C4-2B (cell line): Measurements from ENCODE around the gene SHISA4.

Source experiments
- H3K27ac ChIP-seq: fragments of 450-650 bp; 2 replicates; pipeline ENCODE4 v1.5.1; 2017
- ZFX ChIP-seq: fragments of 450-650 bp; IDR thresholded peaks from 2 replicates; pipeline ENCODE4 v1.6.1; 2017
- TF ChIP-seq, protein P1 (sequence below): fragments of 450-650 bp; conservative IDR thresholded peaks from 2 replicates; pipeline ENCODE4 v1.5.1; 2017; ENCODE audit warnings: mild to moderate bottlenecking

The SHISA4 gene

GRCh38 chr1:201904579-201904978 is 15.9 kb downstream of the SHISA4 start:
- TF ChIP-seq, protein P1, sequence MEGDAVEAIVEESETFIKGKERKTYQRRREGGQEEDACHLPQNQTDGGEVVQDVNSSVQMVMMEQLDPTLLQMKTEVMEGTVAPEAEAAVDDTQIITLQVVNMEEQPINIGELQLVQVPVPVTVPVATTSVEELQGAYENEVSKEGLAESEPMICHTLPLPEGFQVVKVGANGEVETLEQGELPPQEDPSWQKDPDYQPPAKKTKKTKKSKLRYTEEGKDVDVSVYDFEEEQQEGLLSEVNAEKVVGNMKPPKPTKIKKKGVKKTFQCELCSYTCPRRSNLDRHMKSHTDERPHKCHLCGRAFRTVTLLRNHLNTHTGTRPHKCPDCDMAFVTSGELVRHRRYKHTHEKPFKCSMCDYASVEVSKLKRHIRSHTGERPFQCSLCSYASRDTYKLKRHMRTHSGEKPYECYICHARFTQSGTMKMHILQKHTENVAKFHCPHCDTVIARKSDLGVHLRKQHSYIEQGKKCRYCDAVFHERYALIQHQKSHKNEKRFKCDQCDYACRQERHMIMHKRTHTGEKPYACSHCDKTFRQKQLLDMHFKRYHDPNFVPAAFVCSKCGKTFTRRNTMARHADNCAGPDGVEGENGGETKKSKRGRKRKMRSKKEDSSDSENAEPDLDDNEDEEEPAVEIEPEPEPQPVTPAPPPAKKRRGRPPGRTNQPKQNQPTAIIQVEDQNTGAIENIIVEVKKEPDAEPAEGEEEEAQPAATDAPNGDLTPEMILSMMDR = no peak
- TF ChIP-seq ZFX = no peak
- no peak overlapping the region for H3K27ac ChIP-seq

GRCh38 chr1:201905234-201905890 is 16.7 kb downstream of the SHISA4 start:
- no peak overlapping the region for H3K27ac ChIP-seq
- TF ChIP-seq ZFX = no peak
- TF ChIP-seq, protein P1 = no peak

DNA sequence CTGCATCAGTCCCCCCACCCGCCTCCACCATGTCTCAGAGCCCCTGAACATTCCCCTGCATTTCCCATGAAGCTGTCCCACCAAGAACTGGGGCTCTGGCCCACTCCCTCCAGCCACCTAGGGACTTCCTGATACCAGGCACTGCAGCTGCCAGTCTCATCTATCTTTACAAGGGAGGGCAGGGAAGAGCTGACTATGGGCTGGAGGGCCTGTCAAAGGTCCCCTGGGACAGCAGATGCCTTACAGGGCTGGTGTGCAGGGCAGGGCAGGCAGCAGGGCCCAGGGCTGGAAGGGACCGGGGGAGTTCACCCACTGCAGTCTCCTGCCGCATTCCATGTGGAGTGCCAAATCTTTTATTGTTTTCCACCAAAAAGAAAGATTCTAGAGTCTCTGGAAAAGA is 17.6 kb downstream of the SHISA4 start:
- H3K27ac ChIP-seq = no peak overlapping the region
- no peak for TF ChIP-seq ZFX
- TF ChIP-seq, protein P1 = no peak

- TF ChIP-seq, protein P1 = no peak
- no peak for TF ChIP-seq ZFX
Measured at GRCh38 chr1:201907621-201908020, 18.9 kb downstream of the SHISA4 start.

DNA sequence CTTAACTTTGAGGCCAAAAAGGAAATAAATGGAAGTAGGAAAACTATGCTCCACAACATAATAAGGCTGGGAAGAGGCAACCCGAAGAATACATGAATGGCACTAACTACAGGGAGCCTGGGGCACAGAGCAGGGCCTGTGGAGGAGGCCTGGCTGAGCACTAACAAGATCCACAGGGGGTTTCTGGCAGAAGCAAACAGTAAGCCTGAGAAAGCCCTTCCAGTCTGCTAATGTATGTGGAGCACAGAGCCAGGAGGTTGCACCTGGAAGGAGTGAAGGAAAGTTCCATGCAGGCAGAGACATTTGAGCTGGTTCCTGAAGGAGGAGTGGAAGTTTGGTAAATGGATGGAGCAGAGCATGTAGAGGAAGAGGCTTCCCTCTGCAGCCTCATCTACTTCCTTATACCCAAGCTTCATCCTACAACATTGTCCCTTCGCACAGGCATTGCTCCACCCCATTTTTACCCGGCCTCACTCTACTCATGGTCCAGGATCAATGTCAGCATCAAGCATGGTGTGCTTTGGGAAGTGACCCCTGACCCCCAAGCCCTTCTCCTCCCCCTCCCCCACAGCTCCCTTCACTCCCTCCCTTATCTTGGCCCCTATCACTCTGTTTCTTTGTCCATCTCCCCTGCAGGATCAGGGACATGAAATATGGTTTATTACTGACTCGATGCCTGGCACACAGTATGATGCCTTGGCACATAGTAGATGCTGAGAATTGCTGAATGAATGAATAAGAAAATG is 23.3 kb downstream of the SHISA4 start:
- TF ChIP-seq, protein P1 = no peak
- TF ChIP-seq ZFX = no peak
- no peak overlapping the region for H3K27ac ChIP-seq

More at GRCh38 chr1:201907621-201908020, 18.9 kb downstream of the SHISA4 start:
- H3K27ac ChIP-seq = no peak overlapping the region

DNA sequence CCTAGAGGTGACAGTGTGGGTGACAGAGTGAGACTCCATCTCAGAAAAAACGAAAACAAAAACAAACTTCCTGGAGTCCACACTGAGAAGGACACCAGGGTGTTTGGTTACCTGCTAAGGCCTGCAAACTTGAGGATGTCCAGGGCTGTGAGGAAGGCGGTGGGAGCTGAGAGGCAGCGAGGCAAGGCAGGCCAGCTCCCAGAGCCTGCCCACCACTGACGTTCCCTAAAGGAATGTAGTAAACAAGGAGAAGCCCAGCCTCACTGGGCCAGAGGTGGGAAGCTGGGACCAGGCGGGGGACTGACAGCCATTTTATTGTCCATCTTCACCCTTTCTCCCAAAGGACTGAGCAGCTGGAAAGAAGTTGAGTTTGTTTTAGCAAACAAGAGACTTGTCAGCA is 24.1 kb downstream of the SHISA4 start:
- no peak overlapping the region for H3K27ac ChIP-seq
- TF ChIP-seq, protein P1 = no peak
- no peak for TF ChIP-seq ZFX
